Thyroid gland (tissue), 4 donors: ENCODE data around the gene TSLP.

Experiments used
- POLR2A ChIP-seq, 2 donors: fragments of 450-650 bp; IDR thresholded peaks; one replicate each; pipeline ENCODE4 v1.6.1; 2017; ENCODE audit warnings: antibody characterized with exemption in 2 of 2, mild to moderate bottlenecking in 2 of 2, moderate library complexity in 1 of 2
- TF ChIP-seq, protein P1 (sequence below), 6 experiments: fragments of 200-600 bp in 3 of 6; fragments of 450-650 bp in 3 of 6; sonication (generic) in 3 of 6; IDR thresholded peaks; one replicate each; pipeline ENCODE4 v1.5.1; 2016 to 2019; ENCODE audit warnings: antibody characterized with exemption in 6 of 6, mild to moderate bottlenecking in 2 of 6, inconsistent platforms in 1 of 6, moderate library complexity in 1 of 6

DNA sequence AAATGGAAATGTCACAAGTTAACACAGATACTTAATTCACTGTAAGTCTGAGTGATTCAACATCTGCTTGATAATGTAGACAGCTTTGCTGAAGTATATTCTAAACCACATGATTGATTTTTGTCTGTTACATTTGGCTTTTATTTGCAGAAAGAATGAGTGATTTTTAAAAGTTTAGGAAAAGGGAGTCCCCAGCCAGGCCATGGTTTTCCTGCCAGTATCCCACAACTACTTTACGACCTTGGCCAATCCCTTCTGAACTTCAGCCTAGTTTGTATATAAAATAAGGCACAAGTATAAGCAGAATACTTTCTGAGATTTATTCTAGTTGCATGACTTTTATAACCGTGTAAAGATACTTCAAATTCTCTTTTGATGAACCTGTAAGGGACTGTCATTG lies 47.7 kb downstream of the TSLP start:
- TF ChIP-seq, protein P1, sequence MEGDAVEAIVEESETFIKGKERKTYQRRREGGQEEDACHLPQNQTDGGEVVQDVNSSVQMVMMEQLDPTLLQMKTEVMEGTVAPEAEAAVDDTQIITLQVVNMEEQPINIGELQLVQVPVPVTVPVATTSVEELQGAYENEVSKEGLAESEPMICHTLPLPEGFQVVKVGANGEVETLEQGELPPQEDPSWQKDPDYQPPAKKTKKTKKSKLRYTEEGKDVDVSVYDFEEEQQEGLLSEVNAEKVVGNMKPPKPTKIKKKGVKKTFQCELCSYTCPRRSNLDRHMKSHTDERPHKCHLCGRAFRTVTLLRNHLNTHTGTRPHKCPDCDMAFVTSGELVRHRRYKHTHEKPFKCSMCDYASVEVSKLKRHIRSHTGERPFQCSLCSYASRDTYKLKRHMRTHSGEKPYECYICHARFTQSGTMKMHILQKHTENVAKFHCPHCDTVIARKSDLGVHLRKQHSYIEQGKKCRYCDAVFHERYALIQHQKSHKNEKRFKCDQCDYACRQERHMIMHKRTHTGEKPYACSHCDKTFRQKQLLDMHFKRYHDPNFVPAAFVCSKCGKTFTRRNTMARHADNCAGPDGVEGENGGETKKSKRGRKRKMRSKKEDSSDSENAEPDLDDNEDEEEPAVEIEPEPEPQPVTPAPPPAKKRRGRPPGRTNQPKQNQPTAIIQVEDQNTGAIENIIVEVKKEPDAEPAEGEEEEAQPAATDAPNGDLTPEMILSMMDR (IDR thresholded peaks at IDR 0.05), result no peak
- no peak for TF ChIP-seq POLR2A (IDR thresholded peaks at IDR 0.05)
